ENCODE measurements around the gene MORN4.

MORN4 gene

DNA sequence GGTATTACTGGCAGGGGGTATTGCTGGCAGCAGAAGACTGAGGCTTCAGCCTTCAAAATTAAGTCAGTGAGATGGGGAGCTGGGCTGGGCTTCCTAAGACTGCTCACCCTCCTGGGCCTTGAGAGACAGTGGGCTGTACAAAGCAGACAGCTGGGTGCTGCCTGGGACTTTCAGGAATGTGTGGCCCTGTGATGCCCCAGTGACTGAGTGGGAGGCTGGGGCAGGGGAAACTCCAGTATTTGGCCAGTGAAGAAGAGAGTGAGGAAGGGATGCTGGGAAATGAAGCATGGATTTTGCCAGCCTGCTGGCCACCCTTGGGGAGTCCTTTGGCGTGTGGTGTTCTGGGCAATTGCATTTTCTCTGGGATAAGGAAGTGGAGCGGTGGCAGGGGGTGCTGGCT is 60.3 kb downstream of the MORN4 start:
- H3K27ac ChIP-seq, result no peak overlapping the region
- no peak for TF ChIP-seq ZFX (IDR thresholded peaks at IDR 0.05)
- TF ChIP-seq, protein P1, sequence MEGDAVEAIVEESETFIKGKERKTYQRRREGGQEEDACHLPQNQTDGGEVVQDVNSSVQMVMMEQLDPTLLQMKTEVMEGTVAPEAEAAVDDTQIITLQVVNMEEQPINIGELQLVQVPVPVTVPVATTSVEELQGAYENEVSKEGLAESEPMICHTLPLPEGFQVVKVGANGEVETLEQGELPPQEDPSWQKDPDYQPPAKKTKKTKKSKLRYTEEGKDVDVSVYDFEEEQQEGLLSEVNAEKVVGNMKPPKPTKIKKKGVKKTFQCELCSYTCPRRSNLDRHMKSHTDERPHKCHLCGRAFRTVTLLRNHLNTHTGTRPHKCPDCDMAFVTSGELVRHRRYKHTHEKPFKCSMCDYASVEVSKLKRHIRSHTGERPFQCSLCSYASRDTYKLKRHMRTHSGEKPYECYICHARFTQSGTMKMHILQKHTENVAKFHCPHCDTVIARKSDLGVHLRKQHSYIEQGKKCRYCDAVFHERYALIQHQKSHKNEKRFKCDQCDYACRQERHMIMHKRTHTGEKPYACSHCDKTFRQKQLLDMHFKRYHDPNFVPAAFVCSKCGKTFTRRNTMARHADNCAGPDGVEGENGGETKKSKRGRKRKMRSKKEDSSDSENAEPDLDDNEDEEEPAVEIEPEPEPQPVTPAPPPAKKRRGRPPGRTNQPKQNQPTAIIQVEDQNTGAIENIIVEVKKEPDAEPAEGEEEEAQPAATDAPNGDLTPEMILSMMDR (conservative IDR thresholded peaks at IDR 0.05), result no peak

- H3K27ac ChIP-seq, result peak within 1 kb of the TSS; percentile 26; the same call in 1 of the 2 replicates
- TF ChIP-seq, protein P1 (conservative IDR thresholded peaks at IDR 0.05), result peak; percentile 96
- TF ChIP-seq ZFX (IDR thresholded peaks at IDR 0.05), result no peak
Observed at GRCh38 chr10:97572214-97572989, 60.9 kb downstream of the MORN4 start, which contains the start of gene ANKRD2. Gene ANKRD2 (plus strand): TSS chr10:97572779. CDS start chr10:97572789, 10 bp downstream.

DNA sequence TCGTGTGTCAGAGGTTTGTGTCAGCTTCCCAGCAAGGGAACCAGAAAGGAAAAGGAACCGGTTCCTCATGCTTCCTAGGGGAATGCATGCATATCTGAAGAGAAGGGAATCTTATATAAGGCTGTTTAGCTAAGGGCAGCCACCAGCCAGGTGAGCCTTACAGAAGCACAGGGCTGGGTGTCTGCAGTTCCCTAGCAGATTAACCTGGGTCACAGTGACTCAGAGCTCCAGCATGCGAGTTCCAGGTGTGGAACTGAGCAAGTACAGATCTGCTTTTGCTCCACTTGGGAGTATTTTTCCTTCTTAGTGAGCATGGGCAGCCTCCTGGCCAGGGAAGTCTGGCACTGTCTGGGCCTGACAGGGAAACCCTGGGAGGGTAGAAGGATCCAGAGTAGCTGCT is 61.7 kb downstream of the MORN4 start:
- TF ChIP-seq, protein P1 (conservative IDR thresholded peaks at IDR 0.05), result no peak
- no peak for TF ChIP-seq ZFX (IDR thresholded peaks at IDR 0.05)
- no peak overlapping the region for H3K27ac ChIP-seq

GRCh38 chr10:97570789-97571471 is 62.4 kb downstream of the MORN4 start:
- TF ChIP-seq, protein P1 (conservative IDR thresholded peaks at IDR 0.05), result no peak
- TF ChIP-seq ZFX (IDR thresholded peaks at IDR 0.05), result no peak

GRCh38 chr10:97570146-97570788 is 63.0 kb downstream of the MORN4 start:
- no peak for TF ChIP-seq ZFX (IDR thresholded peaks at IDR 0.05)
- TF ChIP-seq, protein P1 (conservative IDR thresholded peaks at IDR 0.05), result no peak
- H3K27ac ChIP-seq, result no peak overlapping the region

More at GRCh38 chr10:97570789-97571471, 62.4 kb downstream of the MORN4 start:
- no peak overlapping the region for H3K27ac ChIP-seq

DNA sequence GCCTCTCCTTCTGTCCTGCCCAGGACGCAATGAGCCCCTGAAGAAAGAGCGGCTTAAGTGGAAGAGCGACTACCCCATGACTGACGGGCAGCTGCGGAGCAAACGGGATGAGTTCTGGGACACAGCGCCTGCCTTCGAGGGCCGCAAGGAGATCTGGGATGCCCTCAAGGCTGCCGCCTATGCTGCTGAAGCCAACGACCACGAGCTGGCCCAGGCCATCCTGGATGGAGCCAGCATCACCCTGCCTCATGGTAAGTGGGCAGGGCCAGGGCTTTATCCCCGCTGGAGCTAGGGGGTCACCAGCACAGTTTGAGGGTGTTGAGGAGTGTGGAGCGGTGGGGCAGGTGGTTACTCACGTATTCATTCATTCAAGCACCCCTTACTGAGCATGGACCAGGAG is 65.4 kb downstream of the MORN4 start:
- TF ChIP-seq, protein P1 (conservative IDR thresholded peaks at IDR 0.05), result no peak
- no peak for TF ChIP-seq ZFX (IDR thresholded peaks at IDR 0.05)

More for the DNA sequence above, 65.4 kb downstream of the MORN4 start:
- no peak overlapping the region for H3K27ac ChIP-seq

Data from C4-2B (cell line).